RPMI7951 (cell line): ENCODE data around the gene SLC66A1. TPM values are rescaled to one million over a fixed set of nuclear protein-coding genes. Genes with fewer than 3 reads are reported as not detected.
A peak's percentile ranks its signal among the peaks of the same experiment; 100 is the strongest.

ENCODE experiments used
- DNase-seq: peaks from one replicate; pipeline ENCODE4 v3.0.0-alpha.2; 2012; ENCODE audit warnings: low read depth
- total RNA-seq: library from RNA; depleted of rRNA; stranded (reverse); fragments of >200 nt; shearing (Covaris generic); gene quantifications from 2 replicates; pipeline ENCODE4 v1.2.3, GENCODE V29; 2014

Gene SLC66A1
- total RNA-seq, 1 experiment from 2014 or later = 15.4 TPM

- DNase-seq = no peak
These were observed 6.2 kb upstream of the SLC66A1 start for GRCh38 chr1:19305880-19306279.

- no peak for DNase-seq
These were observed 5.2 kb upstream of the SLC66A1 start for GRCh38 chr1:19306941-19307340.

GRCh38 chr1:19307794-19308508 lies 4.2 kb upstream of the SLC66A1 start:
- no peak for DNase-seq

GRCh38 chr1:19308509-19308907 lies 3.6 kb upstream of the SLC66A1 start:
- no peak for DNase-seq

GRCh38 chr1:19309123-19309813 lies 2.9 kb upstream of the SLC66A1 start:
- peak; percentile 63 for DNase-seq

GRCh38 chr1:19310061-19310460 lies 2.1 kb upstream of the SLC66A1 start:
- no peak for DNase-seq

- DNase-seq = no peak
These were observed 1.2 kb upstream of the SLC66A1 start for GRCh38 chr1:19310720-19311502.

GRCh38 chr1:19311503-19311930 lies 609 bp upstream of the SLC66A1 start:
- DNase-seq = no peak

GRCh38 chr1:19312782-19313635 lies 883 bp downstream of the SLC66A1 start:
- no peak for DNase-seq

- DNase-seq = no peak
These were observed 1.5 kb downstream of the SLC66A1 start for GRCh38 chr1:19313636-19313959.

- DNase-seq = no peak
These were observed 2.1 kb downstream of the SLC66A1 start for GRCh38 chr1:19313961-19314882.

- DNase-seq = peak; percentile 43
These were observed 3.5 kb downstream of the SLC66A1 start for GRCh38 chr1:19315378-19316198.

- no peak for DNase-seq
These were observed 5.2 kb downstream of the SLC66A1 start for GRCh38 chr1:19317126-19317910.

GRCh38 chr1:19319196-19319595 lies 7.1 kb downstream of the SLC66A1 start:
- no peak for DNase-seq

GRCh38 chr1:19321071-19321470 lies 8.9 kb downstream of the SLC66A1 start:
- DNase-seq = no peak

- DNase-seq = no peak
These were observed 10.4 kb downstream of the SLC66A1 start for GRCh38 chr1:19322481-19322880.

- no peak for DNase-seq
These were observed 12.0 kb downstream of the SLC66A1 start for GRCh38 chr1:19323987-19324664.

- no peak for DNase-seq
These were observed 12.5 kb downstream of the SLC66A1 start for GRCh38 chr1:19324665-19324990.
